Cardiac fibroblast (primary cell): ENCODE data around the gene TMEM204.

Experiments
- DNase-seq, 2 donors: peaks; one replicate each; pipeline versions ENCODE4 v3.0.0 to v3.0.0-alpha.2; 2010; ENCODE audit warnings: low read depth in 2 of 2
- H3K4me3 ChIP-seq, 2 donors: replicated peaks in 1 of 2; 1 replicate in 1 of 2; 2 replicates in 1 of 2; pipeline ENCODE4 v1.5.1; 2011; ENCODE audit warnings: low read depth in 2 of 2, low read length in 2 of 2, mild to moderate bottlenecking in 2 of 2, moderate library complexity in 1 of 2
- CTCF ChIP-seq: IDR thresholded peaks from one replicate; pipeline ENCODE4 v1.5.1; 2011; ENCODE audit warnings: low read depth, mild to moderate bottlenecking, low read length, inconsistent platforms

The TMEM204 gene

GRCh38 chr16:1520461-1520860 lies 13.0 kb upstream of the TMEM204 start:
- TF ChIP-seq CTCF: no peak
- no peak for DNase-seq
- no peak overlapping the region for H3K4me3 ChIP-seq

DNA sequence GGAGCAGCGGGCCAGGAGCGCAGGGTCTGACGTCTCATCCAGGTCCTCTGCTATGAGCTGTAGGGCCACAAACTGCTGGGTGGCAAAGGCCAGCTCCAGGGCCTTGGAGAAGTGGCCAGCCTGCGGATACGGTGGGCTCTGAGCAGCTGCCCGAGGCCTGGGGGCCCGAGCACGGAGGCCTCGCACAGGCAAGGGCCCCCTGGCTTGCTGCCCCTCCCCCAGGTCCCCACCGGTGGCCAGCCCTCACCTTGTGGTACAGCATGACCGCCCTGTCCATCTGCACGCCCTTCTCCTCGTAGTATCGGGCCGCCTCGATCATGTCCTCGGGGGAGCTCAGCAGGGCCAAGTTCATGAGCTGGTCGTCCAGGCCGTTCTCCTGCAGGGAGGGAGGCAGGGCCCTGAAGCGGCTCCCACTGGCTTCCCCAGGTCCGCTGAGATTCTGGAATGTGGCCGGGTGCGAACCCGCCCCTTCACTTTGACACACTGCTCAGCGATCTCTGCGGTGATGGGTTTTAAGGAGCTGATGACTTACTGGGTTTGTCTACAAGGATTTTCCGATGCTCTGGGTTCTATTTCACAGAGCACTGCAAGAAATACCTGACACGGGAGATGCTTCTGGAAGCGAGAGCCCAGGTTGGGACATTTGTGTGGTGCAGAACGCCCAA lies 9.8 kb upstream of the TMEM204 start:
- no peak for DNase-seq
- no peak for TF ChIP-seq CTCF
- no peak overlapping the region for H3K4me3 ChIP-seq

DNA sequence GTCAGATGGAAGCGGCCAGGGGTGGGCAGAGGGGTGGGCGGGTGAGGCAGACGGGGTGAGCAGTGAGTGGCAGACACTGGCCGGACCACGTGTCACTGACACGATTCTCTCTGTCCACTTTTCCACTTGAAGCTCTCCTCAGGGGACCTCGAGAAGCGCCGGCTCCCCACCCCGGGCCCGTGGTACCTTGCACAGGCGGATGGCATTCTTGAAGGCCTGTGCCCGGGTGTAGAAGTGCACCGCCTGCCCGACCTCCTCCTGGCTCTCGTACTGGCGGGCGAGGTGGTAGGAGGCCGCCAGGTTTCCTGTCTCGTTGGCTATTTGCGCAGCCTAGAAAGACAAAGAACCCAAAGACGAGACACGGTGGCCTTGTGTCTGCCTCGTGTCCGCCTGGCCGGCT lies 9.1 kb upstream of the TMEM204 start:
- DNase-seq: no peak
- H3K4me3 ChIP-seq: no peak overlapping the region
- TF ChIP-seq CTCF: no peak

DNA sequence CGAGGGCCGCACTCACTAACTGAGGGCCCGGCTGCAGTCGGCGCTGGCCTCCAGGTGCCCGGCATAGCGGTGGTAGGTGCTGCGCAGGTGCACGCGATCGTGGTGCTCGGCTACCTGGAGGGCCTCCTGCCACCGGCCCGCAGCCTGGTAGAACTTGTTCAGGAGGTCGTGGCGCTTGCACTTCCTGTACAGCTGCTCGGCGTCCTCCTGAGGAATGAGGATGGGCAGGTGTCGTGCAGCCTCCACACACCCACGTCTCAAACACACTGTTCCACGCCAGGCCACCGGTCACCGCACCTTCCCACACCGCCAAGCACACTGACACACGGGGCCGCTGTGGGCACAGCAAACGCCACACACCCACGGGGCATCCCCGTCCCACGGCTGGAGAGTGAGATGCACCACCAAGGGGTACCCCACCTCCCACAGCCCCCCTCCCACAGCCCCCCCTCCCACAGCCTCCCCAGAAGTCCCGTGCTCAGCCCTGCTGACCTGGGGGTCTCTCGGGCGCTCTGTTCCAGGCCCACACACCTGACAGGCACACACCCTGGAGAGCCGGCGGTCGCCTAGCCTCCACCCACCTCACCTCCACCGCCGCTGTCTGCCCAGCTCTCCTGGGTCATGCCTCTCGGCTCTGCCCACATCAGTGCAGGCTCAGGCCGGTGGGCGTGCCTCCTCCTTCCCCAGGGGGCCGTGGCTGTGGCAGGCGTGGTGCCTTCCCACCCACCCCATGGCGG lies 7.4 kb upstream of the TMEM204 start:
- no peak for DNase-seq
- no peak overlapping the region for H3K4me3 ChIP-seq

DNA sequence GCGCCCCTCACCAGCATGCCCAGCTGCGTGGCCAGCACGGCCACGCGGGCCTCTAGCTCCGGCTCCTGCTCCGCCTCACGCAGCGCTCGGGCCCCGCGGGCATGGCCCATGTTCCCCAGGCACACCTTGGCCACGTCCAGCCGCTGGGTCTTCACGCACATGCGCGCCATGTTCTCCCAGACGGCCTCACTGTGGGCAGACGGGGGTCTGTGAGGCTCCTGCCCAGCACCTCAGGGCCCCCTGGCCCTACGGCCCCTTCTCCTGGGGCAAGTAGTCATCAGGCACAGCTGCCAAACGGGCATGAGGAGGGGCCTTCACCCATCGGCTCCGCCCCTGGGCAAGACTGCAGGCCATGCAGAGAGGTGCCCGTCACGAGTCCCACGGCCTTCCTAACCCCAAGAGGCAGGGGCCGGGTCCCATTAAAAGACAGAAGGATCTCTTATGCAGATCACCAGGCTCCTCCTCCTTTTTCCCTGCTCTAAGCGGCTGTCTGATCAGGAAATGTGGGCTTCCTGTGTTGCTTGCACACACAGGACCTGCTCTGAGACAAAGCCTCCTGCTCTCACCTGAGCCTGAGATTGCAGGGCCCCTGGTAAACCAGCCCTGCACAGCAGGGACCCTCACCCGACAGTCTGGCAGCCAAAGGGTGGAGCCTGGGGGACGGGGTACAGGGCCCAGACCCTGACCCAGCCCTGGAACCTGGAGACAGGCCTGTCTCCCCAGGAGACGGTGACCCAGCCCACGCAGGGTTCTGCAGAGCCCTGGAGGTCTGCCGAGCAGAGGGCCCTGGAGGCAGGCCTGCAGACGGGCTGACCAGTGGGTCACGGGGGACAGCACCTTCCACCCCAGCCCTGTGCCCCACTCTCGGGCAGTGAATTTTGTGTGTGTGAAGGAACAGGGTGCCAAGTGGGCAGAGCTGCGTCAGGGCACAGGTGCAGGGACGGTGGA lies 6.6 kb upstream of the TMEM204 start:
- TF ChIP-seq CTCF: no peak
- no peak overlapping the region for H3K4me3 ChIP-seq
- DNase-seq: no peak

More for the DNA sequence above, 7.4 kb upstream of the TMEM204 start:
- no peak for TF ChIP-seq CTCF

GRCh38 chr16:1527836-1528811 lies 5.3 kb upstream of the TMEM204 start:
- no peak for TF ChIP-seq CTCF
- DNase-seq: peak; percentile 58 to 63
- H3K4me3 ChIP-seq: no peak overlapping the region
